RWPE2 (cell line): ENCODE results near the gene KCNIP1.

ENCODE experiments used
- ATAC-seq: fragments of 200-7000 bp; cut with Tn5 transposase; 3 replicates; pipeline ENCODE4 v1.9.1; 2021; ENCODE audit warnings: low read depth
- DNase-seq: peaks from one replicate; pipeline ENCODE4 v3.0.0-alpha.2; 2020; ENCODE audit warnings: low spot score
- H3K27ac ChIP-seq: fragments of 450-650 bp; 2 replicates; pipeline ENCODE4 v1.5.1; 2017; ENCODE audit warnings: mild to moderate bottlenecking; ENCODE audit not compliant: poor library complexity, severe bottlenecking
- H3K27me3 ChIP-seq: fragments of 250-450 bp; sonication (Bioruptor Pico); 2 replicates; pipeline ENCODE4 v1.5.1; 2021; ENCODE audit warnings: mild to moderate bottlenecking, moderate library complexity; ENCODE audit not compliant: insufficient read depth, poor library complexity, severe bottlenecking
- H3K36me3 ChIP-seq: fragments of 250-450 bp; sonication (Bioruptor Pico); 2 replicates; pipeline ENCODE4 v1.5.1; 2020; ENCODE audit warnings: low read depth, mild to moderate bottlenecking, moderate library complexity
- H3K4me1 ChIP-seq: fragments of 250-450 bp; sonication (Bioruptor Pico); 2 replicates; pipeline ENCODE4 v1.5.1; 2021; ENCODE audit warnings: mild to moderate bottlenecking, moderate library complexity; ENCODE audit not compliant: insufficient read depth, poor library complexity, severe bottlenecking
- H3K4me3 ChIP-seq: fragments of 250-450 bp; sonication (Bioruptor Pico); 2 replicates; pipeline ENCODE4 v1.5.1; 2021; ENCODE audit warnings: mild to moderate bottlenecking, moderate library complexity; ENCODE audit not compliant: severe bottlenecking
- H3K9me3 ChIP-seq: fragments of 250-450 bp; sonication (Bioruptor Pico); 2 replicates; pipeline ENCODE4 v1.5.1; 2021; ENCODE audit warnings: mild to moderate bottlenecking, moderate library complexity; ENCODE audit not compliant: severe bottlenecking
- TF ChIP-seq, protein P1 (sequence below): fragments of 450-650 bp; IDR thresholded peaks from one replicate; pipeline ENCODE4 v1.5.1; 2017; ENCODE audit warnings: mild to moderate bottlenecking, moderate library complexity; ENCODE audit not compliant: poor library complexity, severe bottlenecking

KCNIP1 gene

DNA sequence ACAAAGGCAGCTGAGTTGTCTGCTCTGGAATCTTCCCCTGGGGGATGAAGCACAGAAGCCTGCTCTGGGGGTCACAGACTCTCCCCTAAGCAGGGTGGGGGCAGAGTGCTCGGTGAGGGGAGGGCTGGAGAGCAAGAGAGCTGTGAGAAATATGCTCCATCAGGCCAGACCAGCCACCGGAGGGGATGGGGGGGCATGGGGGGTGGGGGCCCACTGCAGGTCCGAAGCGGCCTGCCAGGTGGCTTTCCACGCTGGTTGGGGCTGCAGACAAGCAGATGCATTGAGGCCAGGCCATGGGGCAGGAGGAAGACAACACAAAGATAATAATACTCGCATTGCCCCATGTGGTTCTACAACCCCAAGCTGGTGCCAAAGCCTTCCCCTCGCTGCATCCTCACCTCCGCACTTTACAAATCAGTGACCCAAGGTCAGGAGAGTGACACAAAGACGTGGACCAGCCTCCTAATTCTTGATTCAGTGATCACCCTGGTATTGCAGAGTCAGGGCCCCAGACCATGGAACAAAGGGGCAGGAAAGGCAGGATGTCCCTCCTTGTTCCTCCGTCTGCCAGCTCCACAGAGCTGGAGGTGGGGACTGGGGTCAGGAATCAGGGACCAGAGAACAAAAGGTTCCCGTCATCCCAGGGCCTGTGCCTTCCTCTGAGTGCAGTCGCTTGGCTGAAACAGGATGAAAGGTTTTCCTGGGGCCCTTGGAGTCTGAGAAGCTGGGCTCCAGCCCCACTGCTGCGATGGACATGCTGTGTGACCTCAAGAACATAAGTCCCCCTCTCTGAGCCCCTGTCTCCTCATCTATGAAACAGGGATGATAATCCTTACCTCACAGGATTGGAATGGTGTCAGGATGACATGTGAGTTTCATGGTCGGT is 242.5 kb downstream of the KCNIP1 start:
- H3K4me3 ChIP-seq, result no peak overlapping the region
- H3K9me3 ChIP-seq, result no peaks in the 10 kb centered on the region
- TF ChIP-seq, protein P1, sequence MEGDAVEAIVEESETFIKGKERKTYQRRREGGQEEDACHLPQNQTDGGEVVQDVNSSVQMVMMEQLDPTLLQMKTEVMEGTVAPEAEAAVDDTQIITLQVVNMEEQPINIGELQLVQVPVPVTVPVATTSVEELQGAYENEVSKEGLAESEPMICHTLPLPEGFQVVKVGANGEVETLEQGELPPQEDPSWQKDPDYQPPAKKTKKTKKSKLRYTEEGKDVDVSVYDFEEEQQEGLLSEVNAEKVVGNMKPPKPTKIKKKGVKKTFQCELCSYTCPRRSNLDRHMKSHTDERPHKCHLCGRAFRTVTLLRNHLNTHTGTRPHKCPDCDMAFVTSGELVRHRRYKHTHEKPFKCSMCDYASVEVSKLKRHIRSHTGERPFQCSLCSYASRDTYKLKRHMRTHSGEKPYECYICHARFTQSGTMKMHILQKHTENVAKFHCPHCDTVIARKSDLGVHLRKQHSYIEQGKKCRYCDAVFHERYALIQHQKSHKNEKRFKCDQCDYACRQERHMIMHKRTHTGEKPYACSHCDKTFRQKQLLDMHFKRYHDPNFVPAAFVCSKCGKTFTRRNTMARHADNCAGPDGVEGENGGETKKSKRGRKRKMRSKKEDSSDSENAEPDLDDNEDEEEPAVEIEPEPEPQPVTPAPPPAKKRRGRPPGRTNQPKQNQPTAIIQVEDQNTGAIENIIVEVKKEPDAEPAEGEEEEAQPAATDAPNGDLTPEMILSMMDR, result no peak
- no peak; the same call in 2 of the 3 replicates for ATAC-seq
- H3K36me3 ChIP-seq, result no peaks in the 10 kb centered on the region
- peaks cover 24% of the 10 kb centered on the region for H3K4me1 ChIP-seq
- DNase-seq, result no peak
- H3K27ac ChIP-seq, result peak overlapping the region; percentile 36
- H3K27me3 ChIP-seq, result no peaks in the 10 kb centered on the region

DNA sequence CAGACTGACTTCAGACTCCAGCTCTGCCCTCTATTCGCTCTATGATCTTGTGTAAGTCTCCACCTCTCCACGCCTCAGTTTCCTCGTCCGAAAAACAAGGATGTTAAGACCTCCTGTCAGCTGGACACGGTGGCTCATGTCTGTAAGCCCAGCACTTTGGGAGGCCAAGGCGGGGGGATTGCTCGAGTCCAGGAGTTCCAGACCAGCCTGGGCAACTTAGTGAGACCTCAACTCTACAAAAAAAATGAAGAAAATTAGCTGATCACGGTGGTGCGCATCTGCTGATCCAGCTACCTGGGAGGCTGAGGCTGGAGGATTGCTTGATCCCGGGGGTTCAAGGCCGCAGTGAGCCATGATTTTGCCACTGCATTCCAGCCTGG is 243.1 kb downstream of the KCNIP1 start:
- H3K36me3 ChIP-seq, result no peaks in the 10 kb centered on the region
- no peaks in the 10 kb centered on the region for H3K9me3 ChIP-seq
- TF ChIP-seq, protein P1, result no peak
- no peak overlapping the region for H3K27ac ChIP-seq
- no peak overlapping the region for H3K4me3 ChIP-seq
- no peak for ATAC-seq
- H3K27me3 ChIP-seq, result no peaks in the 10 kb centered on the region
- H3K4me1 ChIP-seq, result peaks cover 28% of the 10 kb centered on the region
- no peak for DNase-seq

DNA sequence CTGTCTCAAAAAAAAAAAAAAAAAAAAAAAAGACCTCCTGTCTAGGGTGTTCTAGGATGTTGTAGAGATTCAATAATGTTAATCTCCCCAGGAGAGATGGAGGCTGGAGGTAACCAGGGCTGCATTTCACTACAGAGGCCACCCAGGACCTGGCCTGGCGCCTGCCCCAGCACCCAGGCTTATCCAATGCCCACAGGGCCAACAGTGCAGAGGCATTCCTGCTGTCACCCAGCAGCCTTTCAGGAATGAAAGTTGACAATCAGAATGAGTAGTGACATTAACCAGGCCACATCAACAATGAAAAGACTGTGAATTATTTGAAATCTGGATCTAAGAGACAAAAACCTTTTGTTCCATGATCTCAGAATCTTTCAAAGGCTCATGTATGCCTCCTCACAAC is 243.5 kb downstream of the KCNIP1 start:
- TF ChIP-seq, protein P1, result no peak
- H3K27me3 ChIP-seq, result no peaks in the 10 kb centered on the region
- DNase-seq, result no peak
- H3K4me1 ChIP-seq, result peaks cover 32% of the 10 kb centered on the region
- H3K36me3 ChIP-seq, result no peaks in the 10 kb centered on the region
- H3K9me3 ChIP-seq, result no peaks in the 10 kb centered on the region
- no peak overlapping the region for H3K27ac ChIP-seq
- ATAC-seq, result no peak
- H3K4me3 ChIP-seq, result no peak overlapping the region

DNA sequence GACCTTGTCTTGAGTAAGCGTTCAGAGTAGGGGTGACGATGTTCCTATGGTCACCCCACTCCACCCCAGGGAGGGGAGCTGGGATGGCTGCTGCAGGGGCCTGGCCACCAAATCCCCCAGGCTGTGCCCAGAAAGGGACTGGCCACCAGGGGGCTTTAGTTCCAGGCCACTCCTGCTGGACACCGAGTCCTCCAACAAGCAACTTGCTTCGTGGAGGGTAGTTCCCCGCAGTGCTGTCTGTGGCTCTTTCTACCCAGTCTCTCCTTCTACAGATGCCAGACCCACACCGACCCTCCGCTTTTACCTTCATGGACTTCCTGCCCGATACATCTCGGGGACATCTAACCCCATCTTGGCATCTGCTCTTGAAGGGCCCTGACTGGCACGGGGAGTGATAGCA is 244.0 kb downstream of the KCNIP1 start:
- no peaks in the 10 kb centered on the region for H3K9me3 ChIP-seq
- ATAC-seq (no peak), DNase-seq (no peak)
- H3K4me3 ChIP-seq, result no peak overlapping the region
- H3K27ac ChIP-seq, result no peak overlapping the region
- H3K4me1 ChIP-seq, result peaks cover 37% of the 10 kb centered on the region
- no peaks in the 10 kb centered on the region for H3K27me3 ChIP-seq
- no peaks in the 10 kb centered on the region for H3K36me3 ChIP-seq
- TF ChIP-seq, protein P1, result peak; percentile 35

GRCh38 chr5:170748951-170749471 is 245.2 kb downstream of the KCNIP1 start:
- Histone ChIP-seq H3K9me3 (no peaks in the 10 kb centered on the region), H3K36me3 (no peaks in the 10 kb centered on the region), H3K27me3 (no peaks in the 10 kb centered on the region), H3K27ac (peak overlapping the region; percentile 82), H3K4me3 (no peak overlapping the region), H3K4me1 (peaks cover 46% of the 10 kb centered on the region)
- DNase-seq, result no peak
- ATAC-seq, result no peak
- TF ChIP-seq, protein P1, result no peak
